Lower leg skin (tissue), 3 donors: Measurements from ENCODE around the gene ZFP90.

ENCODE experiments used
- CTCF ChIP-seq, 3 donors: fragments of 450-650 bp; IDR thresholded peaks; one replicate each; pipeline ENCODE4 v1.5.1; 2016; ENCODE audit warnings: antibody characterized with exemption in 3 of 3, mild to moderate bottlenecking in 3 of 3, moderate library complexity in 2 of 3
- POLR2A ChIP-seq, 2 donors: fragments of 450-650 bp; IDR thresholded peaks; one replicate each; pipeline ENCODE4 v1.6.1; 2016 to 2017; ENCODE audit warnings: antibody characterized with exemption in 2 of 2, mild to moderate bottlenecking in 1 of 2, moderate library complexity in 1 of 2

- no peak for TF ChIP-seq CTCF (IDR thresholded peaks at IDR 0.05)
- TF ChIP-seq POLR2A (IDR thresholded peaks at IDR 0.05) = no peak
These were observed at the start of gene ZFP90 for GRCh38 chr16:68538880-68539701.
